Testis (tissue), 2 donors: ENCODE data around the gene IL31RA.

Source experiments
- POLR2A ChIP-seq: fragments of 450-650 bp; IDR thresholded peaks from one replicate; pipeline ENCODE4 v1.6.1; 2017; ENCODE audit warnings: antibody characterized with exemption, mild to moderate bottlenecking, moderate library complexity
- TF ChIP-seq, protein P1 (sequence below), 3 experiments: fragments of 450-650 bp in 2 of 3; fragments of 200-600 bp in 1 of 3; sonication (generic) in 1 of 3; IDR thresholded peaks; one replicate each; pipeline ENCODE4 v1.5.1; 2016 to 2019; ENCODE audit warnings: antibody characterized with exemption in 3 of 3, mild to moderate bottlenecking in 2 of 3, moderate library complexity in 1 of 3

DNA sequence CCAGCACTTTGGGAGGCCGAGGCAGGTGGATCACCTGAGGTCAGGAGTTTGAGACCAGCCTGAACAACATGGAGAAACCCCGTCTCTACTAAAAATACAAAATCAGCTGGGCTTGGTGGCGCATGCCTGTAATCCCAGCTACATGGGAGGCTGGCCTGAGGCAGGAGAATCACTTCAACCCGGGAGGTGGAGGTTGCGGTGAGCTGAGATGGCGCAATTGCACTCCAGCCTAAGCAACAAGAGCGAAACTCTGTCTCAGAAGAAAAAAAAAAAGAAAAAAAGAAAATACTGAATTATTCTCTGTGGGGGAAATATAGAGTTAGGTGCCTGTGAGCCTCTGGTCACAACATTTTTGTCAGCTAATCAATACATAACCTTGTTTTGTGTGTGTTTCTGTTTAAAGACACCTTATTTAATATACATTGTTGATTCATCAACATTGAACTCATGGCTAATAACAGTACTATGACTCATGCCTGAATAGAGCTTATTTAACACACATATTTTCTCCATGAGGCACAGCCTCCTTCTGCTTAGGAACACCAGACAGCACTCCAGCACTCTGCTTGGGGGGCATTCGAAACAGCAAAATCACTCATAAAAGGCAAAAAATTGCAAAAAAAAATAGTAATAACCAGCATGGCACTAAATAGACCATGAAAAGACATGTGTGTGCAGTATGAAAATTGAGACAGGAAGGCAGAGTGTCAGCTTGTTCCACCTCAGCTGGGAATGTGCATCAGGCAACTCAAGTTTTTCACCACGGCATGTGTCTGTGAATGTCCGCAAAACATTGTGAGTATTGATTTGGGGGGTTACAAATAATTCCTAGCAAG is at the start of gene IL31RA:
- TF ChIP-seq, protein P1, sequence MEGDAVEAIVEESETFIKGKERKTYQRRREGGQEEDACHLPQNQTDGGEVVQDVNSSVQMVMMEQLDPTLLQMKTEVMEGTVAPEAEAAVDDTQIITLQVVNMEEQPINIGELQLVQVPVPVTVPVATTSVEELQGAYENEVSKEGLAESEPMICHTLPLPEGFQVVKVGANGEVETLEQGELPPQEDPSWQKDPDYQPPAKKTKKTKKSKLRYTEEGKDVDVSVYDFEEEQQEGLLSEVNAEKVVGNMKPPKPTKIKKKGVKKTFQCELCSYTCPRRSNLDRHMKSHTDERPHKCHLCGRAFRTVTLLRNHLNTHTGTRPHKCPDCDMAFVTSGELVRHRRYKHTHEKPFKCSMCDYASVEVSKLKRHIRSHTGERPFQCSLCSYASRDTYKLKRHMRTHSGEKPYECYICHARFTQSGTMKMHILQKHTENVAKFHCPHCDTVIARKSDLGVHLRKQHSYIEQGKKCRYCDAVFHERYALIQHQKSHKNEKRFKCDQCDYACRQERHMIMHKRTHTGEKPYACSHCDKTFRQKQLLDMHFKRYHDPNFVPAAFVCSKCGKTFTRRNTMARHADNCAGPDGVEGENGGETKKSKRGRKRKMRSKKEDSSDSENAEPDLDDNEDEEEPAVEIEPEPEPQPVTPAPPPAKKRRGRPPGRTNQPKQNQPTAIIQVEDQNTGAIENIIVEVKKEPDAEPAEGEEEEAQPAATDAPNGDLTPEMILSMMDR (IDR thresholded peaks at IDR 0.05), result no peak
- TF ChIP-seq POLR2A, result no peak
